ENCODE results near the gene DDX47.
A peak's percentile ranks its signal among the peaks of the same experiment; 100 is the strongest.
"Not testable (repeated sequence)": the region's sequence is repeated elsewhere in the genome, so short reads cannot be mapped to it uniquely, and the experiment has no call there.

Gene DDX47

DNA sequence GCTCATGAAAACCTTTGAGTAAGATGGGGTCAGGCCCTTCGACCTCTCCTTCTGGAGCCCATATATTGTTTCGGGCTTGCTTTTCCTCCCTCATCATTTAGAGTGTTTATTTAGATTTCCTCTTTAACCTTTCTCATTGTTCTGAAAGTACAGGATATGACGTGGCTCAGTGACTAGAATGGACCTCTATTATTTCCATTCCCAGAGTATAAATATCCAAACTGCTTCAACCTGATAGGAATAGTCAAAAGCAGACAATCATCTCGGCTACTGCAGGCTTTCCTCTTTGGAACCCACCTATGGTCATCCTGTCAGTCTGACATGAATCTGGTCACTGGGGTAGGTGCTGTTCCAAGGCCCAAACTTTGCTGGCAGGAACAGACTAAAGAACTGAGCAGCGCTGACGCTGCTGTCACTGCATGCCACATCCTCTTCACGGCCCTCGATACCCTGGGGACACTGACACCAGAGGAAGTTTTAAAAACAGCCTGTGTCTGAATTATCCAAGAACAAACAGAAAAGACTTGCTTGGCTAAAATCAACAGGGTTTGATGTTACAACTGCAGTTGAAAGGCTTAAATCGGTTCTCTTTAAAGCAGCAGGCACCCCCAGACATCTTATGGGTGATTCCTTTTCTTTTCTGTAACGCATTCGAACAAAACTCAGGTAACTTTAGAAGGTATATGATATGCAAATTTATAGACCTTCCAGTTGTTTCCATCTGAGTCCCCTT is 5.0 kb upstream of the DDX47 start:
- H3K9me3 ChIP-seq (ENCODE audit: control insufficient read depth, insufficient read depth, low read length), result no peaks in the 10 kb centered on the region
- H3K27me3 ChIP-seq (ENCODE audit: control insufficient read depth, insufficient read depth, low read length), result no peaks in the 10 kb centered on the region
- H3K27ac ChIP-seq (ENCODE audit: low read depth, low read length), result no peak overlapping the region
- no peak overlapping the region for H3K9ac ChIP-seq (ENCODE audit: low read depth, low read length)
- no peak overlapping the region for H3K4me3 ChIP-seq (ENCODE audit: low read depth, low read length)
- no peaks in the 10 kb centered on the region for H3K4me1 ChIP-seq (ENCODE audit: control insufficient read depth, insufficient read depth, low read length)
- H3K36me3 ChIP-seq (ENCODE audit: control insufficient read depth, insufficient read depth, low read length), result no peaks in the 10 kb centered on the region

DNA sequence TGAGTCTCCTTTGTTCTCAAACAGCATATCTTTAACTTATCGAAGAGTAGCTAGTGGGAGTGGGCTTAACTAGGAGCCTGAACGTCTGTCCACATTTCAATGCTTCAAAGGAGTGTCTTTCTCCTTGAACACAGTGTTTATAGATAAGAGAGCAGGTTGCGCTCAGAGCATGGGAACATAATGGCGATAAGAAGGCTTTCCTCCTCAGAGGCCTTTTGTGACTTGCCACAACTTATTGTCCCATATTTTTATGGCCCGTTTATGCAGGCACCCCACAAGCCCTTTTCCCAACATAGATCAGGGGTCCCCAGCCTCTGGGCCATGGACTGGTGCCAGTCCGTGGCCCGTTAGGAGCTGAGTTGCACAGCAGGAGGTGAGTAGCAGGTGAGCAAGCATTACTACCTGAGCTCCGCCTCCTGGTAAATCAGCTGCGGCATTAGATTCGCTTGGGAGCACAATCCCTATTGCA is 2.6 kb upstream of the DDX47 start:
- Histone ChIP-seq H3K9me3 (ENCODE audit: control insufficient read depth, insufficient read depth, low read length) (no peaks in the 10 kb centered on the region), H3K4me1 (ENCODE audit: control insufficient read depth, insufficient read depth, low read length) (0 out of 2 replicates have a peak, but pooled peaks cover 5% of the 10 kb centered on the region), H3K27ac (ENCODE audit: low read depth, low read length) (peak overlapping the region; percentile 50), H3K36me3 (ENCODE audit: control insufficient read depth, insufficient read depth, low read length) (peaks cover 8% of the 10 kb centered on the region), H3K4me3 (ENCODE audit: low read depth, low read length) (no peak overlapping the region), H3K9ac (ENCODE audit: low read depth, low read length) (no peak overlapping the region), H3K27me3 (ENCODE audit: control insufficient read depth, insufficient read depth, low read length) (no peaks in the 10 kb centered on the region)

DNA sequence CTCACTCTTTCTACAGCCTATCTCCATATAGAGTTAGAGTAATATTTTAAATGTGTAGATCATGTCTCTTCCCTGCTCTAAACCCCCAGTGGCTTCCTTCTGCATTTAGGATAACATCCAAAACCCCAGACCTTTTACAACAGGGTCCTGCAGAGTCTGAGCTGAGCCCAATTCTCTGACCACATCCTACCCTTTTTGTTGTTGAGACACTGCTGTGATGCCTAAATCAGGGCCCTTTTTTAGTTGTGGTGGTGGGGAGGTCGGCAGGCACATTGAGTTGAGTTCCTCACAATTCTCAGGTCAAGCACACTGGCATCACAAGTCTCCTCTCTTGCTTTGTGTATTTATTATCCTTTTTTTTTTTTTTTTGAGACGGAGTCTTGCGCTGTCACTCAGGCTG is 1.8 kb upstream of the DDX47 start:
- Histone ChIP-seq H3K4me1 (ENCODE audit: control insufficient read depth, insufficient read depth, low read length) (0 out of 2 replicates have a peak, but pooled peaks cover 5% of the 10 kb centered on the region), H3K9ac (ENCODE audit: low read depth, low read length) (no peak overlapping the region), H3K27ac (ENCODE audit: low read depth, low read length) (no peak overlapping the region), H3K27me3 (ENCODE audit: control insufficient read depth, insufficient read depth, low read length) (no peaks in the 10 kb centered on the region), H3K4me3 (ENCODE audit: low read depth, low read length) (no peak overlapping the region), H3K9me3 (ENCODE audit: control insufficient read depth, insufficient read depth, low read length) (no peaks in the 10 kb centered on the region), H3K36me3 (ENCODE audit: control insufficient read depth, insufficient read depth, low read length) (peaks cover 16% of the 10 kb centered on the region)

DNA sequence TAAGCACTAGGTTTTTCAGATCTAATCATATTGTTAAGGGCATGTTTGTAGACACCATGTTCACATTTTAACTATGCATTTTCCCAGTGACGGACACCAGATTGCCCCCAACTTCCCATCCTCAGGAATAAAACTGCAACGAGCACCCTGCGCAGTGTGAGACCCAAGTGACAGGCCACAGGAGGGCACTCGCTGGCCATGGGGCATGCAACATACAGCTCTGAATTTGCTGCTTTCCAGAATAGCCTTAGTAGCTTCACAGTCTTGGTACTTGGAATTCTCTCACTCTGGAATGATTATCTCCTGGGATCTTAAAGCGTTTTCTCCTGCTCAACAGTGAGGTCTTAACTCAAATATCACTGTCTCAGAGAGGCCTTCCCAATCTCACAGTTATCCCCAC is 972 bp upstream of the DDX47 start:
- H3K4me1 ChIP-seq (ENCODE audit: control insufficient read depth, insufficient read depth, low read length), result 0 out of 2 replicates have a peak, but pooled peaks cover 5% of the 10 kb centered on the region
- H3K36me3 ChIP-seq (ENCODE audit: control insufficient read depth, insufficient read depth, low read length), result peaks cover 24% of the 10 kb centered on the region
- H3K9ac ChIP-seq (ENCODE audit: low read depth, low read length), result no peak overlapping the region
- H3K4me3 ChIP-seq (ENCODE audit: low read depth, low read length), result no peak overlapping the region
- no peaks in the 10 kb centered on the region for H3K9me3 ChIP-seq (ENCODE audit: control insufficient read depth, insufficient read depth, low read length)
- no peaks in the 10 kb centered on the region for H3K27me3 ChIP-seq (ENCODE audit: control insufficient read depth, insufficient read depth, low read length)
- no peak overlapping the region for H3K27ac ChIP-seq (ENCODE audit: low read depth, low read length)

DNA sequence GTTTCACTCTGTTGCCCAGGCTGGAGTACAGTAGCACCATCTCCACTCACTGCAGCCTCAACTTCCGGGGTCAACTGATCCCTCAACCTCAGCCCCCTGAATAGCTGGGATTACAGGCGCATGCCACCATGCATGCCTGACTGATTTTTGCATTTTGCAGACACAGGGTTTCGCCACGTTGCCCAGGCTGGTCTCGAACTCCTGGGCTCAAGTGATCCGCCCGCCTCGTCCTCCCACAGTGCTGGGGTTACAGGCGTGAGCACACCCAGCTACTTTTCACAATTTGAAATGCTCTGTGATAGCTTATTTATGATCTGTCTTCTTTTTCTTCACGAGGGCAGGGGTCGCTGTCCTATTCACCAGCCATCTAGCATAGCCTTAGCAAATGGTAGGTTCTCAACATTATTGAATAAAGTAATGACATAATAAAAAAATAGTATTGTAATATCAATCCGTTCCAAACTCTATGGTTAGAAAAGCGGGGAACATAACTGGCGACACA is 477 bp upstream of the DDX47 start:
- Histone ChIP-seq H3K9me3 (ENCODE audit: control insufficient read depth, insufficient read depth, low read length) (no peaks in the 10 kb centered on the region), H3K9ac (ENCODE audit: low read depth, low read length) (no peak overlapping the region)

DNA sequence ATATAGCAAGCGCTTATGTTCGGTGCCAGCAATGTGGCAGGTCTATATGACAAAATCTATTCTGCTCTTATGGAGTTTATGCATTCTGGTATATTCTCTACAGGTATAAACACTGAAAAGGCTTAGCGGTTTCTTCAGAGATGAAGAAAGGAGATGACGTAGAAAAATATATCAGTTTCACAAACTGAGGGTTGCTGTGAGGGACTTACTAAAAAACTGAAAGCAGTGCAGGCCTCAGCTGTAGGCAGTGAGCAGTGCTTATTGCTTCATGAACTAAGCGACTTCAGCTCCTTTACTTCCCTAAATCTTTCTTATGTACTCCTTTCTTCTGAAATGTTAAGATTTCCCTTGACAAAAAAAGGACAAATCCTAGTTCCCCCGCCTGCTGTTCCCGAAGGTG is 4.5 kb downstream of the DDX47 start:
- no peaks in the 10 kb centered on the region for H3K9me3 ChIP-seq (ENCODE audit: control insufficient read depth, insufficient read depth, low read length)
- peaks cover 53% of the 10 kb centered on the region for H3K36me3 ChIP-seq (ENCODE audit: control insufficient read depth, insufficient read depth, low read length)
- H3K27ac ChIP-seq (ENCODE audit: low read depth, low read length), result no peak overlapping the region
- H3K27me3 ChIP-seq (ENCODE audit: control insufficient read depth, insufficient read depth, low read length), result no peaks in the 10 kb centered on the region
- no peak overlapping the region for H3K4me3 ChIP-seq (ENCODE audit: low read depth, low read length)
- H3K9ac ChIP-seq (ENCODE audit: low read depth, low read length), result no peak overlapping the region
- H3K4me1 ChIP-seq (ENCODE audit: control insufficient read depth, insufficient read depth, low read length), result 0 out of 2 replicates have a peak, but pooled peaks cover 5% of the 10 kb centered on the region

More for the DNA sequence above, 477 bp upstream of the DDX47 start:
- H3K27me3 ChIP-seq (ENCODE audit: control insufficient read depth, insufficient read depth, low read length), result no peaks in the 10 kb centered on the region
- no peak overlapping the region for H3K27ac ChIP-seq (ENCODE audit: low read depth, low read length)
- H3K4me3 ChIP-seq (ENCODE audit: low read depth, low read length), result peak overlapping the region; percentile 99; the same call in 1 of the 2 replicates
- H3K36me3 ChIP-seq (ENCODE audit: control insufficient read depth, insufficient read depth, low read length), result peaks cover 29% of the 10 kb centered on the region
- H3K4me1 ChIP-seq (ENCODE audit: control insufficient read depth, insufficient read depth, low read length), result 0 out of 2 replicates have a peak, but pooled peaks cover 5% of the 10 kb centered on the region

DNA sequence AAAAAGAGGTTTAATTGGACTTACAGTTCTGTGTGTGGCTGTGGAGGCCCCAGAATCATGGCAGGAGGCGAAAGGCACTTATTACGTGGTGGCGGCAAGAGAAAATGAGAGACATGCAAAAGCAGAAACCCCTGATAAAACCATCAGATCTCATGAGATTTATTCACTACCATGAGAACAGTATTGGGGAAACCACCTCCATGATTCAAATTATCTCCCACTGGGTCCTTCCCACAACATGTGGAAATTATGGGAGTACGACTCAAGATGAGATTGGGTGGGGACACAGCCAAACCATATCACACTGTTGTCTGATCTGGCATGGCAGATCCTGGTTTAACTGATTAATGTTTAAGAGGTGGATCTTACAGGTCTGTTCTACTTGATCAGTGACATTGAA is 5.6 kb downstream of the DDX47 start:
- no peak overlapping the region for H3K9ac ChIP-seq (ENCODE audit: low read depth, low read length)
- H3K27ac ChIP-seq (ENCODE audit: low read depth, low read length), result no peak overlapping the region
- no peak overlapping the region for H3K4me3 ChIP-seq (ENCODE audit: low read depth, low read length)
- peaks cover 64% of the 10 kb centered on the region for H3K36me3 ChIP-seq (ENCODE audit: control insufficient read depth, insufficient read depth, low read length)
- no peaks in the 10 kb centered on the region for H3K27me3 ChIP-seq (ENCODE audit: control insufficient read depth, insufficient read depth, low read length)
- peaks cover 5% of the 10 kb centered on the region; the same call in 1 of the 2 replicates for H3K4me1 ChIP-seq (ENCODE audit: control insufficient read depth, insufficient read depth, low read length)
- no peaks in the 10 kb centered on the region for H3K9me3 ChIP-seq (ENCODE audit: control insufficient read depth, insufficient read depth, low read length)

DNA sequence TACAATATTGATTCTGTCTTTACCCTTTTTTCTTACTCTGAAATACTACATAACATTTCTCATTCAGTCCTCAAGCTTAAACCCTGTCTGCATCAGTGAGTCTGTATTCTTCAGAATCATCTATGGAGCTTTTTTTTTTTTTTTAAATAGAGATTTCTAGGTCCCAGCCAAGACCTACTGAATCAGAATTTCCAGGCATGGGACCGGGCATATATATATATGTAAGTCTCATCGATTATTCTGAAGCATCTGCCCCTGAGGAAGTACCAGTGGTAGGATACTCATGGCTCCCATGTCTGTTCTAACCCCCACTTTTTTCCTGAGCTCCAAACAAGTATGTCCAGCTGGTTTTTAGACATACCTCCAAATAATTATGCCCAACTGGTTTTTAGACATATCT is 6.1 kb downstream of the DDX47 start:
- Histone ChIP-seq H3K27me3 (ENCODE audit: control insufficient read depth, insufficient read depth, low read length) (no peaks in the 10 kb centered on the region), H3K9ac (ENCODE audit: low read depth, low read length) (no peak overlapping the region), H3K36me3 (ENCODE audit: control insufficient read depth, insufficient read depth, low read length) (peaks cover 70% of the 10 kb centered on the region), H3K27ac (ENCODE audit: low read depth, low read length) (peak overlapping the region; percentile 31), H3K4me1 (ENCODE audit: control insufficient read depth, insufficient read depth, low read length) (peaks cover under 1% of the 10 kb centered on the region; the same call in 1 of the 2 replicates), H3K4me3 (ENCODE audit: low read depth, low read length) (no peak overlapping the region), H3K9me3 (ENCODE audit: control insufficient read depth, insufficient read depth, low read length) (no peaks in the 10 kb centered on the region)

DNA sequence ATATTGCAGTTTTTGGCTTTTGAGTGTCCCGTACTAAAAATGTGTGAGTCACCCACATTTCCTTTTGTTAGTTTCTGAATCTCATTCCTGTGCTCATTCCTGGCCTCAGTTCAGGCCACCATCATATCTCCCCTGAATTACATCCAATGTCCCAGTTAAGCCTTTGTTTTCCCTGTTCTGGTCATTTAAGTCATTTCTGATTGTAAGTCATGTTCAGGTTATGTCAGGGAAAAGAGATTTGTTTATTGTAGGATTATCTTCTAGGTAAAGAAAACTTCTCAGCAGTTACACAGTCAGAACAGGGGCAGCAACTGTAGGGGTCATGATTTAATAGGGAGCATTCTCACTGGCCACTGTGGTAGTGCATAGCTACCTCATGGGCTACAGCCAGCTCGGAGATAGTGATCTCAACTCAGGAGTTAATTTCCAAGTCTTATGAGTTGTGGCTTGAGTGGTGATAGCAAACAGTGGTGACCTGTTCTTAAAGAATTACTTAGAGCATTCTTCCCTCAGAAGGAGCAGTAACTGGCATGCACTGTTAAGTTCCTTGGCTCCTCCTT is 6.7 kb downstream of the DDX47 start:
- peaks cover 74% of the 10 kb centered on the region for H3K36me3 ChIP-seq (ENCODE audit: control insufficient read depth, insufficient read depth, low read length)

DNA sequence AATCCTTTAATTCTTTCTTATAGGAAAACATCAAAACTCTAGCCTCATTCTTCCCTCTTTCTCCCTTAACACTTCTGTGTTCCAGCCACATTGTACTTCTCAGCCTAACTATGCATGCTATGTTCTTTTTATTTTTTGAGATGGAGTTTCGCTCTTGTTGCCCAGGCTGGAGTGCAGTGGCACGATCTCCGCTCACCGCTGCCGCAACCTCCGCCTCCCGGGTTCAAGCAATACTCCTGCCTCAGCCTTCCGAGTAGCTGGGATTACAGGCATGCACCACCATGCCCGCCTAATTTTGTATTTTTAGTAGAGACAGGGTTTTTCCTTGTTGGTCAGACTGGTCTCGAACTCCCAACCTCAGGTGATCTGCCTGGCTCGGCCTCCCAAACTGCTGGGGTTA is 7.2 kb downstream of the DDX47 start:
- not testable (repeated sequence) for H3K27me3 ChIP-seq (ENCODE audit: control insufficient read depth, insufficient read depth, low read length); H3K4me1 ChIP-seq (ENCODE audit: control insufficient read depth, insufficient read depth, low read length); H3K9me3 ChIP-seq (ENCODE audit: control insufficient read depth, insufficient read depth, low read length); H3K9ac ChIP-seq (ENCODE audit: low read depth, low read length); H3K4me3 ChIP-seq (ENCODE audit: low read depth, low read length)
- Histone ChIP-seq H3K36me3 (ENCODE audit: control insufficient read depth, insufficient read depth, low read length) (peaks cover 74% of the 10 kb centered on the region), H3K27ac (ENCODE audit: low read depth, low read length) (peak overlapping the region; percentile 80)

More for the DNA sequence above, 6.7 kb downstream of the DDX47 start:
- no peak overlapping the region for H3K4me3 ChIP-seq (ENCODE audit: low read depth, low read length)
- H3K27ac ChIP-seq (ENCODE audit: low read depth, low read length), result peak overlapping the region; percentile 80
- no peaks in the 10 kb centered on the region for H3K9me3 ChIP-seq (ENCODE audit: control insufficient read depth, insufficient read depth, low read length)
- no peaks in the 10 kb centered on the region; the same call in 1 of the 2 replicates for H3K4me1 ChIP-seq (ENCODE audit: control insufficient read depth, insufficient read depth, low read length)
- H3K9ac ChIP-seq (ENCODE audit: low read depth, low read length), result no peak overlapping the region
- no peaks in the 10 kb centered on the region for H3K27me3 ChIP-seq (ENCODE audit: control insufficient read depth, insufficient read depth, low read length)

DNA sequence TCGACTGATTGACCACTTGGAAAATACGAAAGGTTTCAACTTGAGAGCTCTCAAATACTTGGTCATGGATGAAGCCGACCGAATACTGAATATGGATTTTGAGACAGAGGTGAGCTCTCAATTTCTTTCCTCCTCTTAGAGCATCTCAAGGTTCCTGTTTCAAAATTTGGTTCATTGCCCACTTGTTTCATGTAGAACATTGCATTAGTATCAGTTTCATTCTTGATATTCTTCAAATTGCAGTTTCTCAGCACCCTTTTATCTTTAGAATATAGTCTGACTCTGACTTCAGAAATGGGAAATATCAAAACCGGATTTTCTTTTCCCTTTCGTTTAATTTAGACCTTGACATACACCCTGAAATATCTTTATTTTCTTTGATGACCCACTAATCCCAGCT is 8.8 kb downstream of the DDX47 start:
- H3K9me3 ChIP-seq (ENCODE audit: control insufficient read depth, insufficient read depth, low read length), result no peaks in the 10 kb centered on the region
- peaks cover 74% of the 10 kb centered on the region for H3K36me3 ChIP-seq (ENCODE audit: control insufficient read depth, insufficient read depth, low read length)
- H3K4me3 ChIP-seq (ENCODE audit: low read depth, low read length), result no peak overlapping the region
- H3K27me3 ChIP-seq (ENCODE audit: control insufficient read depth, insufficient read depth, low read length), result no peaks in the 10 kb centered on the region
- H3K27ac ChIP-seq (ENCODE audit: low read depth, low read length), result no peak overlapping the region
- H3K4me1 ChIP-seq (ENCODE audit: control insufficient read depth, insufficient read depth, low read length), result no peaks in the 10 kb centered on the region; the same call in 1 of the 2 replicates
- no peak overlapping the region for H3K9ac ChIP-seq (ENCODE audit: low read depth, low read length)
